NB4 (cell line): Measurements from ENCODE around the gene ARRDC5.

ENCODE experiments used
- DNase-seq: peaks from one replicate; pipeline ENCODE4 v3.0.0; 2010; ENCODE audit warnings: low read depth
- H3K4me3 ChIP-seq: one replicate; pipeline ENCODE4 v1.5.1; 2011; ENCODE audit warnings: mild to moderate bottlenecking, low read depth, low read length, moderate library complexity
- MYC ChIP-seq: IDR thresholded peaks from 2 replicates; pipeline ENCODE4 v1.6.1; 2011; ENCODE audit warnings: low read depth, low read length
- POLR2A ChIP-seq: IDR thresholded peaks from 2 replicates; pipeline ENCODE4 v1.6.1; 2011; ENCODE audit warnings: mild to moderate bottlenecking; ENCODE audit not compliant: insufficient read length; ENCODE audit errors: extremely low read depth
- TF ChIP-seq, protein P1 (sequence below): IDR thresholded peaks from one replicate; pipeline ENCODE4 v1.5.1; 2012; ENCODE audit warnings: low read depth, low read length
- TF ChIP-seq, protein P2 (sequence below): IDR thresholded peaks from 2 replicates; pipeline ENCODE4 v1.6.1; 2011; ENCODE audit warnings: low read depth, low read length

ARRDC5 gene

DNA sequence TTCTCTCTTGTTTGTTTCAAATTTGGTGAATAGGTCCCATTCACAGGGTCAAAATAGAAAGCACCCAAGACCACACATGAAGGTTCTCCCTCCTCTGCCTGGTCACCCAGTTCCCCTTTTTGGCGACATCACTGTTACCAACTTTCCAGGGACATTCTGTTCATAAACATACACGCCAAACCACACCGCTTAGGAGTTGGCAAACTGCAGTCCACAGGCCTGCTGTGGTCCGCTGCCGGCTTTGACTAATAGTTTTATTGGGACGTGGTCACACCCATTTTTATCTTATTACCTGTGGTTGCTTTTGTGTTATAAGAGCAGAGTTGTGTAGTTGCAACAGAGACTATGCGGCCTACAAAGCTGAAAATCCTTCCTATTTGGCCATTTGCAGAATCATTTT is 30.8 kb upstream of the ARRDC5 start:
- no peak overlapping the region for H3K4me3 ChIP-seq
- TF ChIP-seq POLR2A, result no peak
- TF ChIP-seq, protein P1, sequence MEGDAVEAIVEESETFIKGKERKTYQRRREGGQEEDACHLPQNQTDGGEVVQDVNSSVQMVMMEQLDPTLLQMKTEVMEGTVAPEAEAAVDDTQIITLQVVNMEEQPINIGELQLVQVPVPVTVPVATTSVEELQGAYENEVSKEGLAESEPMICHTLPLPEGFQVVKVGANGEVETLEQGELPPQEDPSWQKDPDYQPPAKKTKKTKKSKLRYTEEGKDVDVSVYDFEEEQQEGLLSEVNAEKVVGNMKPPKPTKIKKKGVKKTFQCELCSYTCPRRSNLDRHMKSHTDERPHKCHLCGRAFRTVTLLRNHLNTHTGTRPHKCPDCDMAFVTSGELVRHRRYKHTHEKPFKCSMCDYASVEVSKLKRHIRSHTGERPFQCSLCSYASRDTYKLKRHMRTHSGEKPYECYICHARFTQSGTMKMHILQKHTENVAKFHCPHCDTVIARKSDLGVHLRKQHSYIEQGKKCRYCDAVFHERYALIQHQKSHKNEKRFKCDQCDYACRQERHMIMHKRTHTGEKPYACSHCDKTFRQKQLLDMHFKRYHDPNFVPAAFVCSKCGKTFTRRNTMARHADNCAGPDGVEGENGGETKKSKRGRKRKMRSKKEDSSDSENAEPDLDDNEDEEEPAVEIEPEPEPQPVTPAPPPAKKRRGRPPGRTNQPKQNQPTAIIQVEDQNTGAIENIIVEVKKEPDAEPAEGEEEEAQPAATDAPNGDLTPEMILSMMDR, result no peak
- no peak for TF ChIP-seq MYC
- TF ChIP-seq, protein P2, sequence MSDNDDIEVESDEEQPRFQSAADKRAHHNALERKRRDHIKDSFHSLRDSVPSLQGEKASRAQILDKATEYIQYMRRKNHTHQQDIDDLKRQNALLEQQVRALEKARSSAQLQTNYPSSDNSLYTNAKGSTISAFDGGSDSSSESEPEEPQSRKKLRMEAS, result no peak
- DNase-seq, result peak; percentile 64

DNA sequence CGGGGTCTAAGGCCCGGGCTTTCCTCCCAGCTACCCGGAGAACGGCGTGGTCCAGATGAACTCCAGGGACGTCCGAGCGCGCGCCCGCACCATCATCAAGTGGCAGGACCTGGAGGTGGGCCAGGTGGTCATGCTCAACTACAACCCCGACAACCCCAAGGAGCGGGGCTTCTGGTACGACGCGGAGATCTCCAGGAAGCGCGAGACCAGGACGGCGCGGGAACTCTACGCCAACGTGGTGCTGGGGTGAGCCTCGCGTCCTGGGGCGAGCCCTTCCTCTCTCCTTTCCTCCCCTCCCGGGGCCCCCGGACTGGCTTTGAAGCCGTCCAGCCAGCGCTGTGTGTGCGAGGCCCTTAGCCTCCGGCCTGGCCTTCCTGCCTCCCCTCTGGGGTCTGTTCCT is 30.0 kb upstream of the ARRDC5 start:
- DNase-seq, result no peak
- no peak overlapping the region for H3K4me3 ChIP-seq
- TF ChIP-seq MYC, result no peak
- no peak for TF ChIP-seq POLR2A
- TF ChIP-seq, protein P1, result no peak
- TF ChIP-seq, protein P2, result no peak

DNA sequence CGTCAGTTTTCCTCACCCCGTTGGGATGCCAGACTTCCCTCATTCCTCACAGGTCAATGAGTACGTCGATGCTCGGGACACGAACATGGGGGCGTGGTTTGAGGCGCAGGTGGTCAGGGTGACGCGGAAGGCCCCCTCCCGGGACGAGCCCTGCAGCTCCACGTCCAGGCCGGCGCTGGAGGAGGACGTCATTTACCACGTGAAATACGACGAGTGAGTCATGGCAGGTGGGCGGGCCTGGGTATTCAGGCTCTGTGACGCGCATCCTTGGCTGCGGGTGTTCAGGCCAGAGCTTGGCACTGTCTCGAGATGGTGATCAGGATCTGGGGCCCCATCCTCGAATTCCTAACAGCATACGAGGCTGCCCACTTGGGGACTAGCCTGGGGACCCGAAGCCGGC is 28.0 kb upstream of the ARRDC5 start:
- DNase-seq, result no peak

DNA sequence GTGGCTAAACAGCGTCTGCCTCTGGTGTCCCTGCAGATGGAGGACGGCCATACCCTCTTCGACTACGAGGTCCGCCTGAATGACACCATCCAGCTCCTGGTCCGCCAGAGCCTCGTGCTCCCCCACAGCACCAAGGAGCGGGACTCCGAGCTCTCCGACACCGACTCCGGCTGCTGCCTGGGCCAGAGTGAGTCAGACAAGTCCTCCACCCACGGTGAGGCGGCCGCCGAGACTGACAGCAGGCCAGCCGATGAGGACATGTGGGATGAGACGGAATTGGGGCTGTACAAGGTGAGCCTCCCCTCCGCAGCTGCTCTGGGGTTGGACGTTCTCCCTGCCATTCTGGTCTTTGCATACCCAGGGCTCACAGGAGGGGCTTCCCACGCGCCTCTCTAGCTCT is 26.5 kb upstream of the ARRDC5 start:
- DNase-seq, result no peak
- TF ChIP-seq, protein P1, result no peak
- no peak for TF ChIP-seq MYC
- TF ChIP-seq, protein P2, result no peak
- TF ChIP-seq POLR2A, result no peak
- no peak overlapping the region for H3K4me3 ChIP-seq

More for the DNA sequence above, 28.0 kb upstream of the ARRDC5 start:
- no peak overlapping the region for H3K4me3 ChIP-seq
- TF ChIP-seq POLR2A, result no peak
- TF ChIP-seq, protein P2, result no peak
- TF ChIP-seq, protein P1, result no peak
- no peak for TF ChIP-seq MYC

DNA sequence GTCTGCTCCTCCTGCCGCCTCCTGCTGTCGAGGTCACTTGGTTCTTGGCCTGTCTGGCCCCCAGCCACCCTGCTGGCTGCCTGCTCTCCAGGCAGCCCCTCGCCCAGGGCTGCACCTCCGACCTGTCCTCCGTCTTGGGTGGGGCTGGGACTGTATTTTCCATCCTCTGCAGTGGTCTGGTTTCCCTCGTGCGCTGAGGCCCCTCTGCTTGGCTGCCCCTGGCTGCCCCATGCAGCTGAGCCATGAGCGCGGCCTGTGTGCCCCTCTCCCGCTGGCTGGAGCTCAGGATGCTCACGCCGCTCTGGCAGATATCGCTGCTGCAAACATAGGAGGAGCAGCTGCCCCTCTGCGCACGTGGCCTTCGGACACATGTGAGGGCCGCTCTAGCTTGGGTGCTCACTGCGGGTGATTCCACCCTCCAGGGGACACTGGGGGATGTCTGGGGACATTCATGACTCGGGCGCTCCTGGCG is 20.6 kb upstream of the ARRDC5 start:
- no peak overlapping the region for H3K4me3 ChIP-seq
- no peak for DNase-seq
- TF ChIP-seq, protein P1, result no peak
- TF ChIP-seq MYC, result no peak
- TF ChIP-seq, protein P2, result no peak
- no peak for TF ChIP-seq POLR2A
